ENCODE results near the gene ARGFX. TPM values are rescaled to one million over a fixed set of nuclear protein-coding genes. Genes with fewer than 3 reads are reported as not detected.

Gene ARGFX
- polyA plus RNA-seq = not detected

- H3K9me3 Mint-ChIP-seq = no peaks in the 10 kb centered on the region
- H3K4me1 Mint-ChIP-seq = no peaks in the 10 kb centered on the region
- no peak within 1 kb of the TSS for H3K4me3 Mint-ChIP-seq
- no peak within 1 kb of the TSS for H3K27ac Mint-ChIP-seq
- H3K36me3 Mint-ChIP-seq = no peaks in the 10 kb centered on the region
- peaks cover 0 to 7% (median 0%) of the 10 kb centered on the region in 3 donors for H3K27me3 Mint-ChIP-seq (ENCODE audit: low read depth in 3 of 3)
- DNase-seq = no peak
These were observed at the start of gene ARGFX for GRCh38 chr3:121567649-121568048. Gene ARGFX, plus strand, starts transcription at chr3:121567949. Its CDS starts 2,765 bp downstream, at chr3:121570714.

- Mint-ChIP-seq H3K27me3 (ENCODE audit: low read depth in 3 of 3) (no peaks in the 10 kb centered on the region), H3K9me3 (peaks cover 0 to 16% (median 10%) of the 10 kb centered on the region in 6 donors), H3K4me3 (no peak overlapping the region), H3K27ac (no peak overlapping the region), H3K36me3 (peaks cover 6 to 20% (median 15%) of the 10 kb centered on the region in 3 donors), H3K4me1 (no peaks in the 10 kb centered on the region)
- DNase-seq = no peak
These were observed 49.6 kb upstream of the ARGFX start for GRCh38 chr3:121517953-121518655.

- H3K4me3 Mint-ChIP-seq = no peak overlapping the region
- H3K36me3 Mint-ChIP-seq = peaks cover 3 to 19% (median 15%) of the 10 kb centered on the region in 3 donors
- H3K27ac Mint-ChIP-seq = no peak overlapping the region
- H3K9me3 Mint-ChIP-seq = peaks cover 0 to 16% (median 9%) of the 10 kb centered on the region in 6 donors
- H3K27me3 Mint-ChIP-seq (ENCODE audit: low read depth in 3 of 3) = no peaks in the 10 kb centered on the region
- no peaks in the 10 kb centered on the region for H3K4me1 Mint-ChIP-seq
- DNase-seq = no peak
These were observed 47.2 kb upstream of the ARGFX start for GRCh38 chr3:121520510-121520909.

GRCh38 chr3:121529308-121529707 lies 38.4 kb upstream of the ARGFX start:
- H3K9me3 Mint-ChIP-seq = no peaks in the 10 kb centered on the region

GRCh38 chr3:121531269-121531668 lies 36.5 kb upstream of the ARGFX start:
- Mint-ChIP-seq H3K27ac (no peak overlapping the region), H3K36me3 (peaks cover 0 to 3% (median 0%) of the 10 kb centered on the region in 3 donors), H3K4me1 (no peaks in the 10 kb centered on the region), H3K4me3 (no peak overlapping the region), H3K9me3 (no peaks in the 10 kb centered on the region), H3K27me3 (ENCODE audit: low read depth in 3 of 3) (no peaks in the 10 kb centered on the region)
- no peak for DNase-seq

More at GRCh38 chr3:121529308-121529707, 38.4 kb upstream of the ARGFX start:
- no peak for DNase-seq
- Mint-ChIP-seq H3K27ac (no peak overlapping the region), H3K36me3 (peaks cover 0 to 3% (median 0%) of the 10 kb centered on the region in 3 donors), H3K4me3 (no peak overlapping the region), H3K27me3 (ENCODE audit: low read depth in 3 of 3) (no peaks in the 10 kb centered on the region), H3K4me1 (no peaks in the 10 kb centered on the region)

- Mint-ChIP-seq H3K4me3 (no peak overlapping the region), H3K36me3 (no peaks in the 10 kb centered on the region), H3K9me3 (no peaks in the 10 kb centered on the region), H3K4me1 (peaks cover 12 to 25% of the 10 kb centered on the region in 2 donors), H3K27me3 (ENCODE audit: low read depth in 3 of 3) (peaks cover 0 to 5% (median 4%) of the 10 kb centered on the region in 3 donors), H3K27ac (no peak overlapping the region)
- DNase-seq = no peak
These were observed 24.8 kb upstream of the ARGFX start for GRCh38 chr3:121542924-121543323.

GRCh38 chr3:121545049-121545573 lies 22.6 kb upstream of the ARGFX start:
- H3K36me3 Mint-ChIP-seq = no peaks in the 10 kb centered on the region
- H3K9me3 Mint-ChIP-seq = no peaks in the 10 kb centered on the region
- H3K4me1 Mint-ChIP-seq = peaks cover 12 to 25% of the 10 kb centered on the region in 2 donors
- H3K4me3 Mint-ChIP-seq = peak overlapping the region; percentile 80 to 90 (median 89)
- peak overlapping the region in 2 of 6 donors; percentile 39 to 50 for H3K27ac Mint-ChIP-seq
- peak in 1 of 3 donors; percentile 1 for DNase-seq
- peaks cover 0 to 5% (median 3%) of the 10 kb centered on the region in 3 donors for H3K27me3 Mint-ChIP-seq (ENCODE audit: low read depth in 3 of 3)

- Mint-ChIP-seq H3K9me3 (no peaks in the 10 kb centered on the region), H3K27me3 (ENCODE audit: low read depth in 3 of 3) (peaks cover 0 to 5% (median 3%) of the 10 kb centered on the region in 3 donors), H3K4me1 (peaks cover 12 to 25% of the 10 kb centered on the region in 2 donors), H3K27ac (peak within 1 kb of the TSS; percentile 81 to 95 (median 92)), H3K4me3 (peak within 1 kb of the TSS; percentile 86 to 91 (median 90)), H3K36me3 (no peaks in the 10 kb centered on the region)
- DNase-seq = peak; percentile 82 to 88 (median 85)
These were observed 21.9 kb upstream of the ARGFX start, which contains the start of gene POLQ for GRCh38 chr3:121545574-121546455. Gene POLQ, minus strand, starts transcription at chr3:121545988. Its CDS starts 111 bp downstream, at chr3:121545877.

GRCh38 chr3:121552379-121552778 lies 15.4 kb upstream of the ARGFX start:
- H3K27ac Mint-ChIP-seq = no peak overlapping the region
- H3K4me3 Mint-ChIP-seq = no peak overlapping the region
- no peaks in the 10 kb centered on the region for H3K4me1 Mint-ChIP-seq
- H3K9me3 Mint-ChIP-seq = no peaks in the 10 kb centered on the region
- H3K36me3 Mint-ChIP-seq = no peaks in the 10 kb centered on the region
- peaks cover 0 to 1% (median 0%) of the 10 kb centered on the region in 3 donors for H3K27me3 Mint-ChIP-seq (ENCODE audit: low read depth in 3 of 3)
- DNase-seq = no peak

GRCh38 chr3:121552797-121553196 lies 15.0 kb upstream of the ARGFX start:
- Mint-ChIP-seq H3K9me3 (no peaks in the 10 kb centered on the region), H3K27me3 (ENCODE audit: low read depth in 3 of 3) (peaks cover 0 to 1% (median 0%) of the 10 kb centered on the region in 3 donors), H3K4me3 (no peak overlapping the region), H3K36me3 (no peaks in the 10 kb centered on the region), H3K4me1 (no peaks in the 10 kb centered on the region), H3K27ac (no peak overlapping the region)
- DNase-seq = no peak

GRCh38 chr3:121557426-121557934 lies 10.3 kb upstream of the ARGFX start:
- no peaks in the 10 kb centered on the region for H3K36me3 Mint-ChIP-seq
- H3K4me1 Mint-ChIP-seq = no peaks in the 10 kb centered on the region
- DNase-seq = no peak
- H3K4me3 Mint-ChIP-seq = no peak overlapping the region
- H3K27ac Mint-ChIP-seq = no peak overlapping the region
- peaks cover 0 to 6% (median 4%) of the 10 kb centered on the region in 3 donors for H3K27me3 Mint-ChIP-seq (ENCODE audit: low read depth in 3 of 3)
- no peaks in the 10 kb centered on the region for H3K9me3 Mint-ChIP-seq

- H3K27me3 Mint-ChIP-seq (ENCODE audit: low read depth in 3 of 3) = peaks cover 0 to 6% (median 4%) of the 10 kb centered on the region in 3 donors
- no peak overlapping the region for H3K4me3 Mint-ChIP-seq
- H3K4me1 Mint-ChIP-seq = no peaks in the 10 kb centered on the region
- no peaks in the 10 kb centered on the region for H3K36me3 Mint-ChIP-seq
- H3K9me3 Mint-ChIP-seq = no peaks in the 10 kb centered on the region
- H3K27ac Mint-ChIP-seq = no peak overlapping the region
- DNase-seq = no peak
These were observed 5.6 kb upstream of the ARGFX start for GRCh38 chr3:121562148-121562547.

- Mint-ChIP-seq H3K27me3 (ENCODE audit: low read depth in 3 of 3) (peaks cover 0 to 8% (median under 1%) of the 10 kb centered on the region in 3 donors), H3K4me1 (no peaks in the 10 kb centered on the region), H3K27ac (no peak overlapping the region), H3K9me3 (no peaks in the 10 kb centered on the region), H3K36me3 (no peaks in the 10 kb centered on the region), H3K4me3 (no peak overlapping the region)
- no peak for DNase-seq
These were observed 976 bp upstream of the ARGFX start for GRCh38 chr3:121566773-121567172.
